GM12875 (cell line): ENCODE results near the gene MYBPC2.
"Not testable (repeated sequence)": the region's sequence is repeated elsewhere in the genome, so short reads cannot be mapped to it uniquely, and the experiment has no call there.

Experiments
- H3K4me3 ChIP-seq: one replicate; pipeline ENCODE4 v1.5.1; 2011; ENCODE audit warnings: low read depth, low read length, control low read depth
- CTCF ChIP-seq: IDR thresholded peaks from 2 replicates; pipeline ENCODE4 v1.5.1; 2011; ENCODE audit warnings: low read depth, mild to moderate bottlenecking, control low read depth, inconsistent platforms, low read length, moderate library complexity, borderline replicate concordance; ENCODE audit not compliant: insufficient read depth

MYBPC2 gene

GRCh38 chr19:50432221-50433028 is at the start of gene MYBPC2:
TSS of gene MYBPC2 (plus strand) at chr19:50432892. CDS start at chr19:50432954, 62 bp downstream.
- TF ChIP-seq CTCF, result no peak

GRCh38 chr19:50383001-50383851 is 49.5 kb upstream of the MYBPC2 start:
- TF ChIP-seq CTCF, result no peak

More at GRCh38 chr19:50432221-50433028, at the start of gene MYBPC2:
- peak within 1 kb of the TSS; percentile 58 for H3K4me3 ChIP-seq

GRCh38 chr19:50383852-50384684 is 48.6 kb upstream of the MYBPC2 start, which contains the start of gene POLD1:
TSS of gene POLD1 (plus strand) at chr19:50384347. CDS start at chr19:50398852, 14,505 bp downstream.
- peak within 1 kb of the TSS; percentile 82 for H3K4me3 ChIP-seq
- no peak for TF ChIP-seq CTCF

More at GRCh38 chr19:50383001-50383851, 49.5 kb upstream of the MYBPC2 start:
- peak overlapping the region; percentile 45 for H3K4me3 ChIP-seq

- H3K4me3 ChIP-seq, result peak overlapping the region; percentile 82
- no peak for TF ChIP-seq CTCF
These were observed 47.8 kb upstream of the MYBPC2 start for GRCh38 chr19:50384685-50385535.

GRCh38 chr19:50387176-50387867 is 45.4 kb upstream of the MYBPC2 start:
- TF ChIP-seq CTCF, result no peak
- H3K4me3 ChIP-seq, result no peak overlapping the region

GRCh38 chr19:50387868-50388245 is 44.8 kb upstream of the MYBPC2 start:
- H3K4me3 ChIP-seq, result no peak overlapping the region
- no peak for TF ChIP-seq CTCF

GRCh38 chr19:50390295-50390694 is 42.4 kb upstream of the MYBPC2 start:
- H3K4me3 ChIP-seq, result not testable (repeated sequence)

- H3K4me3 ChIP-seq, result not testable (repeated sequence)
These were observed 41.7 kb upstream of the MYBPC2 start for GRCh38 chr19:50390952-50391351.
